Naive thymus-derived CD8-positive, alpha-beta T cell (primary cell): ENCODE results near the gene MIXL1. TPM values are rescaled to one million over a fixed set of nuclear protein-coding genes. Genes with fewer than 3 reads are reported as not detected.
"Not testable (repeated sequence)": the region's sequence is repeated elsewhere in the genome, so short reads cannot be mapped to it uniquely, and the experiment has no call there.

Experiments
- ATAC-seq, 2 donors: fragments of 150-1000 bp; cut with Tn5 transposase in 1 of 2; sonication (Bioruptor Pico), chemical (Tn5 transposase) in 1 of 2; 1 replicate in 1 of 2; 2 replicates in 1 of 2; pipeline ENCODE4 v1.10.0; 2021; ENCODE audit warnings: mild to moderate bottlenecking in 2 of 2, moderate library complexity in 2 of 2
- POLR2A ChIA-PET: fragments of 350-600 bp; sonication (Branson Sonifier 250); formaldehyde crosslinking; loops from one replicate; lab custom pipeline; 2021; ENCODE audit warnings: antibody characterized with exemption; lab: Charles Lee
- DNase-seq, 10 donors: peaks; one replicate each; pipeline versions ENCODE4 v3.0.0 to v3.0.0-alpha.2; 2020 to 2022
- H3K27ac Mint-ChIP-seq, 10 donors: one replicate each; pipeline ENCODE4 v1.8.0; 2020 to 2022; ENCODE audit warnings: mild to moderate bottlenecking in 10 of 10, mixed read lengths in 10 of 10, moderate library complexity in 4 of 10, inconsistent platforms in 1 of 10
- H3K27me3 Mint-ChIP-seq, 5 donors: one replicate each; pipeline ENCODE4 v1.8.0; 2021 to 2022; ENCODE audit warnings: mixed read lengths in 5 of 5
- H3K36me3 Mint-ChIP-seq, 3 donors: one replicate each; pipeline ENCODE4 v1.8.0; 2020 to 2022; ENCODE audit warnings: mixed read lengths in 3 of 3, mild to moderate bottlenecking in 2 of 3, inconsistent platforms in 1 of 3
- H3K4me1 Mint-ChIP-seq, 4 donors: one replicate each; pipeline ENCODE4 v1.8.0; 2021 to 2022; ENCODE audit warnings: mixed read lengths in 4 of 4
- H3K4me3 Mint-ChIP-seq, 10 donors: one replicate each; pipeline ENCODE4 v1.8.0; 2020 to 2022; ENCODE audit warnings: mild to moderate bottlenecking in 10 of 10, mixed read lengths in 10 of 10, moderate library complexity in 6 of 10, inconsistent platforms in 1 of 10
- H3K9me3 Mint-ChIP-seq, 9 donors: one replicate each; pipeline ENCODE4 v1.8.0; 2020 to 2022; ENCODE audit warnings: mixed read lengths in 9 of 9, mild to moderate bottlenecking in 3 of 9, inconsistent platforms in 1 of 9, moderate library complexity in 1 of 9
- polyA plus RNA-seq, 3 donors: library from polyadenylated mRNA; unstranded; fragments of 300-500 nt; fragmentation: Illumina TruSeq; gene quantifications; one replicate each; pipeline ENCODE4 v1.2.3, GENCODE V29; 2021
- total RNA-seq, 8 experiments: library from RNA in 2 of 8; stranded (reverse) in 2 of 8; gene quantifications; one replicate each; pipeline ENCODE4 v1.2.3 and lab custom pipeline; 2021 to 2026

MIXL1 gene
- total and polyA plus RNA-seq, 5 experiments from 2014 or later: 0.13 TPM; not detected in 4

DNA sequence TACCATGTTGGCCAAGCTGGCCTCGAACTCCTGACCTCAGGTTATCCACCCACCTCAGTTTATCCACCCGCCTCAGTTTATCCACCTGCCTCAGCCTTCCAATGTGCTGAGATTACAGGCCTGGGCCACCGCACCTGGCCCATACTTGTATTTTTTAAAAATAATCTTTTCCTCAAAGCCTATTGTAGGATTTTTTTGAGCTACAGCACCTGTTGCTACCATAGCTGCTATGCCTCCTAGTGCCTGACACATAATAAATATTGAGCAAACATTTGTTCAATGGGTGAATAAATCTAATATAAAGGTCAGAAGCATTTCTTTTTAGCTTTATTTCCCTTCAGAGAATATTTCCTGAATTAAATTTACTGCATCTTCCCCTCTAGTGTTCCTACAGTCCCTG lies 21.2 kb upstream of the MIXL1 start:
- Mint-ChIP-seq H3K9me3 (no peaks in the 10 kb centered on the region), H3K4me1 (peaks cover 0 to 4% (median 2%) of the 10 kb centered on the region in 4 donors), H3K27me3 (peaks cover 2 to 14% (median 9%) of the 10 kb centered on the region in 5 donors), H3K36me3 (no peaks in the 10 kb centered on the region), H3K27ac (no peak overlapping the region), H3K4me3 (no peak overlapping the region)
- POLR2A ChIA-PET: no interaction called here
- no peak for ATAC-seq
- DNase-seq: no peak

DNA sequence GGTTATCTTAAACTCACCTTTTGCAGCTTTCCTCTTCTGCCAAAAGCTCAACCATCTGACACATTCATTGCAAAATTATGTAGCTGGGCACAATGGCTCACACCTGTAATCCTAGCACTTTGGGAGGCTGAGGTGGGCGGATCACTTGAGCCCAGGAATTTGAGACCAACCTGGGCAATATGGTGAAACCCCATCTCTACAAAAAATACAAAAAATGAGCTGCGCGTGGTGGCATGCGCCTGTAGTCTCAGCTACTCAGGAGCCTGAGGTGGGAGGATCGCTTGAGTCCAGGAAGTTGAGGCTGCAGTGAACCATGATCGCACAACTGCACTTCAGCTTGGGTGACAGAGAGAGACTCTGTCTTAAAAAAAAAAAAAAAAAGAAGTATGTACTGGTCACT lies 20.8 kb upstream of the MIXL1 start:
- DNase-seq, H3K4me1 Mint-ChIP-seq, H3K9me3 Mint-ChIP-seq, ATAC-seq, POLR2A ChIA-PET, H3K36me3 Mint-ChIP-seq, H3K4me3 Mint-ChIP-seq, H3K27ac Mint-ChIP-seq: not testable (repeated sequence)
- H3K27me3 Mint-ChIP-seq: peaks cover 2 to 14% (median 9%) of the 10 kb centered on the region in 5 donors

DNA sequence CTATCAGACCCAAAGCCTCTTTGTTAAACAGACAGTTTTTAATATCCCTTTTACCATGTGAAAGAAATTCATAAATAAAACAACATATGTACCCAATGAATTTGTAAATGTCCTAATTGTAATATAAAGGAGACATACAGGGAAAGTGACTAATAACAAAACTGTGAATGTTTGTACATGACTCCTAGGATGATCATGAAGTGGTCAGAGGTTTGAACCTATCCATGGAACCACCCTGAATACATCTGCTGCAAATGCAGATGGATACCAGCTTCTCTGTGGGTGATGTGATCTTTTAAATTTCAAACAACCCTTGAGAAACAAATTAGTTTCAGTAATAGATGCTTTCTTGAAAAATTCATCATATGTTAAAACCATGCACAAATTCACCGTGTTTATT lies 20.2 kb upstream of the MIXL1 start:
- H3K27ac Mint-ChIP-seq: no peak overlapping the region
- DNase-seq (no peak), ATAC-seq (no peak)
- peaks cover 0 to 4% (median 1%) of the 10 kb centered on the region in 4 donors for H3K4me1 Mint-ChIP-seq
- POLR2A ChIA-PET: no interaction called here
- no peaks in the 10 kb centered on the region for H3K9me3 Mint-ChIP-seq
- H3K27me3 Mint-ChIP-seq: peaks cover 2 to 14% (median 9%) of the 10 kb centered on the region in 5 donors
- H3K4me3 Mint-ChIP-seq: no peak overlapping the region
- no peaks in the 10 kb centered on the region for H3K36me3 Mint-ChIP-seq

DNA sequence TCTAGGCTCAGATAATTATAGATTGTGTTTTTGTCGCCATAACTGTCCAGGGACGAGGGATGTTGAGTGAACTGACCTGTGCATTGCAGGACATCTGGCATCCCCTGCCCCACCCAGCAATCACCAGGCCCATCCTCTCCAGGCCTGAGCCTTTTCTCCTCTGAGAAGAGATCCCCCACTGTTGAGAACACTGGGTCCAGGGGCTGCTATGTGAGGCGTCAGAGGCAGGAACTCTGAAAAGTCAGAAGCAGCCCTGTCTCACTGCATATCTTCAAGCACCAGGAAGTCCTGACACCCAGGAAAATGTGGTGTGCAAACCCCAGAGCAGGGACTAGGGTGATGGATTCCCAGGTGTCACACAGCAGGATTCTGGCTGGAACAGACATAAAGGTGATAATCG lies 19.8 kb upstream of the MIXL1 start:
- no peak overlapping the region for H3K4me3 Mint-ChIP-seq
- POLR2A ChIA-PET: no interaction called here
- no peak overlapping the region for H3K27ac Mint-ChIP-seq
- DNase-seq: no peak
- H3K4me1 Mint-ChIP-seq: peaks cover 0 to 4% (median 1%) of the 10 kb centered on the region in 4 donors
- H3K36me3 Mint-ChIP-seq: no peaks in the 10 kb centered on the region
- peaks cover 2 to 14% (median 9%) of the 10 kb centered on the region in 5 donors for H3K27me3 Mint-ChIP-seq
- no peaks in the 10 kb centered on the region for H3K9me3 Mint-ChIP-seq
- ATAC-seq: no peak

DNA sequence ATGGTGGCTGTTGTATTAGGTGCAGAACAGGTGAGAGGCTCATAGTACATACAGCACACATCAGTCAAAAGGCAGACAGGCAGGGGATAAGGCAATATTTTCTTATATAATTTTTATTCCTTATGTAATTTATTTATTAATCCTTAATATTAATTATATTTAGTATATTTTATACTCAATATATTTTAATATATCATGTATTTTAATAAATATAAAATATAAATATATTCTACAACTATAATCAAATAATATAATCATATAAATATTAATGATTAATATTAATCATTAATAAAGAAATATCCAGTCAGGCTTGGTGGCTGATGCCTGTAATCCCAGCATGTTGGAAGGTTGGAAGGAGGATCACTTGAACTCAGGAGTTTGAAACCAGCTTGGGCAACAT lies 19.3 kb upstream of the MIXL1 start:
- H3K27me3 Mint-ChIP-seq: peaks cover 2 to 14% (median 9%) of the 10 kb centered on the region in 5 donors
- no peaks in the 10 kb centered on the region for H3K36me3 Mint-ChIP-seq
- H3K9me3 Mint-ChIP-seq: no peaks in the 10 kb centered on the region
- peaks cover 0 to 4% (median 1%) of the 10 kb centered on the region in 4 donors for H3K4me1 Mint-ChIP-seq
- H3K4me3 Mint-ChIP-seq: no peak overlapping the region
- no peak overlapping the region for H3K27ac Mint-ChIP-seq
- ATAC-seq: no peak
- POLR2A ChIA-PET: no interaction called here
- DNase-seq: no peak

DNA sequence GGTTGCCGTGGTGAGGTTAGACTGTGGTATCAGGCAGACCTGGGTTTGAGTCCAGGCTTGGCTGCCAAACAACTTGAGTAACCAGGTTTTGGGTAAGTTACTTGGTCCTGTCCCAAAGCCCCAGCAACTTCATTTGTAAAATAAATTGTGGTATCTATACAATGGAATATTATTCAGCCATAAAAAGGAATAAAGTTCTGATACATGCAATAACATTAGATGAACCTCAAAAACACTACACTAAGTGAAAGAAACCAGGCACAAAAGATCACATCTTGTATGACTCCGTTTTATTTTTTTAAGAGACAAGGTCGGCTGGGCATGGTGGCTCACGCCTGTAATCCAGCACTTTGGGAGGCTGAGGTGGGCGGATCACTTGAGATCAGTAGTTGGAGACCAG lies 16.4 kb upstream of the MIXL1 start:
- H3K9me3 Mint-ChIP-seq: no peaks in the 10 kb centered on the region
- no peak overlapping the region for H3K4me3 Mint-ChIP-seq
- H3K27ac Mint-ChIP-seq: no peak overlapping the region
- ATAC-seq (no peak), DNase-seq (no peak)
- no peaks in the 10 kb centered on the region for H3K36me3 Mint-ChIP-seq
- peaks cover 0 to 6% (median 0%) of the 10 kb centered on the region in 5 donors for H3K27me3 Mint-ChIP-seq
- POLR2A ChIA-PET: no interaction called here
- H3K4me1 Mint-ChIP-seq: no peaks in the 10 kb centered on the region

DNA sequence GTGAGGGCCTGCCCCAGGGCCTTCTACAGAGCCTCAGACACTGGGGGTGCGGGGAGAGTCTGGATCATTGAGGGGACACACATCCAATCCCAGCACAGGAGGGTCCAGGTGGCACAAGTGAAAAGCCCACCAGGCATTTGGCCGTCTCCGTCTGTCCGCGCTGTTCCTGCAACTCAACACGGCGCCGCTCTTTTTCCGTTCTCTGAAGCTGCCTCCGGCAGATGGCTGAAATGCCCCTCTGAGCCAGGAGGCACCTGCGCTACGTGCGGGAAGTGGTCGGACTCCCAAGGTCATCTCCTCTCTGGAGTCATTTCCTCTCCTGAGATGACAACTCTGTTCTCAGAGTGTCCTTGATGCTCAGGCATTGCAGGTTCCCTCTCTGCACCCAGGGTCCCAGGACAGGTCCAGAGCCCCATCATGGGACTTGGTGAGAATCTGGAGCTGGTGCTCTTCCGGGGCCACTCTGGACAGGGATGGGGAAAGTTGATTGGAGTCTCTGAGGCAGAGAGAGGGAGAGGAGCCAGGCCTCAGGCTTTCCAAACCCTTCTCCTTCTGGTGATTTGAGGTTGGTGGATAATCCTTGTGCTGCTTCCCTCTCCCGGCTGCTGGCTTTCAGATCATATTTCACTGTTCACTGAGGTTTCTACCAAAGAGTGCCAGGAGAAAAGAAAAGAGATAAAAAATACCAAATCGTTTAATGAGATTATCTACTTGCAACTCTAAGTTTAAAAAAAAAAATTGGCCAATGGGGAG lies 14.0 kb upstream of the MIXL1 start:
- H3K27ac Mint-ChIP-seq: no peak overlapping the region
- ATAC-seq (no peak), DNase-seq (no peak)
- no peaks in the 10 kb centered on the region for H3K36me3 Mint-ChIP-seq
- POLR2A ChIA-PET: no interaction called here
- no peak overlapping the region for H3K4me3 Mint-ChIP-seq
- H3K27me3 Mint-ChIP-seq: peaks cover 0 to 4% (median 0%) of the 10 kb centered on the region in 5 donors
- H3K9me3 Mint-ChIP-seq: no peaks in the 10 kb centered on the region
- H3K4me1 Mint-ChIP-seq: no peaks in the 10 kb centered on the region

DNA sequence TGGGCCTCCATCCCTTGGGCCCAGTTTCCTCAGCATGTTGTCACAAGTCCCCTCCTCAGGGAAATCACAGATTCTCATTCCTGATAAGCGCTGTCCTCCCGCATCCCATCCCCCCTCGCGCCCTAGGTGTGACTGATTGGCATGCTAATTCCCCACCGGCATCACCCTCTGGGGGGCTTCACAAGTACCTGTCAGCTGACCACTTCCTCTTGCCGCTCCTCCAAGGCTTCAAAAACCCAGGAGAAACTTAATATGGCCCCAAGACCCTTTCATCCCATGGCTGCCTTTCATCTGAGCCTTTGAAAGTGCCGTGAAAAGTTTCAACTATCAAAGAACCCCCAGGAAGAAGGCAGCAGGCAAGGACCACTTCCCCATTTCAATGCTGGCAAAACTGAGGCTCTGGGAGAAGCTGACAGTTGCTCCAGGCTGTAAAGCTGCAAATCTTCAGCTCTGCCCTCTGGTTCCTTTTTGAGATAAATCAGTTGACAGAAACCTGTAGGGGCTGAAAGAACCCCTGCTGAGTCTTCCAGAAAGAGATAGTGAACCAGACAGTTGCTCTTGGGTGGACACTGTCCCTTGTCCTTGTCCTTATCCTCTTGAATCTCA lies 12.8 kb upstream of the MIXL1 start:
- no peaks in the 10 kb centered on the region for H3K4me1 Mint-ChIP-seq
- no peak overlapping the region for H3K4me3 Mint-ChIP-seq
- DNase-seq (no peak), ATAC-seq (no peak)
- H3K9me3 Mint-ChIP-seq: no peaks in the 10 kb centered on the region
- peaks cover 0 to 1% (median 0%) of the 10 kb centered on the region in 5 donors for H3K27me3 Mint-ChIP-seq
- H3K27ac Mint-ChIP-seq: peak overlapping the region in 1 of 10 donors; percentile 82
- H3K36me3 Mint-ChIP-seq: no peaks in the 10 kb centered on the region
- POLR2A ChIA-PET: no interaction called here

DNA sequence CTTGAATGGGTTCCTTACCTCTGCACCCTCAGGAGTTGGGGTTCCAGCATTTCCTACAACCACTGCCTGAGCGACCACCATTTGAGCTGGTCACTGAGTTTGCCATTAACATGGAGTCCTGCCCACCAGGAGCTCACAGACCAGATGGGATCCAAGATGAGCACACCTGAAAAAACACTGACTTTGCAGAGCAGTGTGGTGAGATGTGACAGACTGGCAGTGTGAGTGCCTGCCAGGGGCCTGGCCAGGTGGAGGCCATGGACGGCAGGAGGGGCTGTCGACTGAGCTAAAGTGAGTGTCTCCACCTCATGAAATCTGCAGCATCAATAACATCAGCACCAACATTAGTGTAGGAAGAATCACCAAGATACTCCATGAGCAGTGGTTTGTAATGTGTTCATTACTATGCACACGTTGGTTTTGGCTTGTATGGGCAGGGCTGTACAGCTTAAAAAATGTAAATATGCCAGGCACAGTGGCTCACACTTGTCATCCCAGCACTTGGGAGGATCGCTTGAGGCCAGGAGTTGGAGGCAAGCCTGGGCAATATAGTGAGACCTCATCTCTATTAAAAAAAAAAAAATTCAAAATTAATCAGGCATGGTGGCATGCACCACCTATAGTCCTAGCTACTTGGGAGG lies 12.2 kb upstream of the MIXL1 start:
- H3K4me3 Mint-ChIP-seq: no peak overlapping the region
- POLR2A ChIA-PET: no interaction called here
- no peak overlapping the region for H3K27ac Mint-ChIP-seq
- DNase-seq (no peak), ATAC-seq (no peak)
- H3K27me3 Mint-ChIP-seq: no peaks in the 10 kb centered on the region
- no peaks in the 10 kb centered on the region for H3K4me1 Mint-ChIP-seq
- no peaks in the 10 kb centered on the region for H3K9me3 Mint-ChIP-seq
- no peaks in the 10 kb centered on the region for H3K36me3 Mint-ChIP-seq

DNA sequence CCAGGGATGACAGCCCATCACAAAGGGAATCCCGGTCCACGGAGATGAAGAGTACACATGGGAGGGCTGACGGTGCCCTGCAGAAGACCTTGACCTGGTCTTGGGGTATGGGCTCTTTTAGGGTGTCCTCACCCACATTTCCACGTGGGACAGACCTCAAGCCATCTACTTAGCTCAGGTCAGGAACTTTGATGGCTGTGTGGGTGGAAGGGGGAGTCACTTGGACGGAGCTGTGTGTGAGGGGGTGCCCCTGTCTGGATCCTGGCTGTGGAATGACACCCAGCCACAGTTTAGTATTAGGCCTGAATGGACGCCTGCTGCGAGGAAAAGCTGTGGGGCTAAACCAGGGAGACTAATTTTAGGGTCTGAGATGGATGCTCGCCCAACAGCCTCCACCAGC lies 10.9 kb upstream of the MIXL1 start:
- ATAC-seq: no peak
- H3K9me3 Mint-ChIP-seq: no peaks in the 10 kb centered on the region
- no peak for DNase-seq
- no peak overlapping the region for H3K27ac Mint-ChIP-seq
- POLR2A ChIA-PET: no interaction called here
- H3K36me3 Mint-ChIP-seq: no peaks in the 10 kb centered on the region
- H3K4me1 Mint-ChIP-seq: no peaks in the 10 kb centered on the region
- H3K4me3 Mint-ChIP-seq: no peak overlapping the region
- H3K27me3 Mint-ChIP-seq: no peaks in the 10 kb centered on the region

DNA sequence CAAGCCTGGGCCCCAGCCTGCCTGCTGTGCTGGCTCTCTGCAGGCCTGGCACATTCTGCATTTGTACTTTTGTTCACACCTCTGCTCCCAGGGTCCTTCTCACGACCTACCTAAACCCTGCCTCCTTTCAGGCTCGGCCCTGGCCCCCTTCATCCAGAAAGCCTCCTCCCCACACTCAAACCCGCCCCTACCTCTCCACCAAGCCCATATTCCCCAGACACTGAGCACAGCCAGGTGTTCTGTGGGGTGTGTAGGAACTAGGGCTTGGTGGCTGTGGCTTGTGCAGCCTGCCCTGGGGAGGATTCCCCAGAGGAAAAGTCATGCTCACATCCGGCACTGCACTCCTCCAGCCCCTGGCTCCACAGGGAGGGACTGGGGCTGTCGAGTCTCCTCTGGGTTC lies 8.2 kb upstream of the MIXL1 start:
- H3K9me3 Mint-ChIP-seq: no peaks in the 10 kb centered on the region
- no peak overlapping the region for H3K4me3 Mint-ChIP-seq
- H3K36me3 Mint-ChIP-seq: no peaks in the 10 kb centered on the region
- POLR2A ChIA-PET: no interaction called here
- no peak for ATAC-seq
- peaks cover 0 to 3% (median 0%) of the 10 kb centered on the region in 5 donors for H3K27me3 Mint-ChIP-seq
- H3K27ac Mint-ChIP-seq: no peak overlapping the region
- no peak for DNase-seq
- no peaks in the 10 kb centered on the region for H3K4me1 Mint-ChIP-seq

DNA sequence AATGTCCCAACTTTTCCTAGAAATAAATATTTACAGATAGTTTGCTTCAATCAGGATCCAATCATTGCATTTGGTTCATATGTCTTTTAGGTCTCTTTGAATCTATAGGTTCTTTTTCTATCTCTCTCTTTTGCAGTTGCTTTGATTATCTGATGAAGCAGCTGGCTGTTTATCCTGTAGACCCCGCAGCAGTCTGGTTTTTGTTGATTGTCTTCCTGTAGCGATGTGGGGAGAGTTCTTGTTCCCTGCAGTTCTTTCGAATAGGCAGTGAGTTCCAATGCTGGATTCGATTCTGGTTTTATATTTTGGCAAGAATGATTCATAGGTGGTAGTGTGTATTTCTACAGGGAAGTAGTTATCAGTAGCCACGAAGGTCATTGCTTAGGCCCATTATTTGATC lies 7.4 kb upstream of the MIXL1 start:
- POLR2A ChIA-PET: no interaction called here
- H3K4me3 Mint-ChIP-seq: no peak overlapping the region

DNA sequence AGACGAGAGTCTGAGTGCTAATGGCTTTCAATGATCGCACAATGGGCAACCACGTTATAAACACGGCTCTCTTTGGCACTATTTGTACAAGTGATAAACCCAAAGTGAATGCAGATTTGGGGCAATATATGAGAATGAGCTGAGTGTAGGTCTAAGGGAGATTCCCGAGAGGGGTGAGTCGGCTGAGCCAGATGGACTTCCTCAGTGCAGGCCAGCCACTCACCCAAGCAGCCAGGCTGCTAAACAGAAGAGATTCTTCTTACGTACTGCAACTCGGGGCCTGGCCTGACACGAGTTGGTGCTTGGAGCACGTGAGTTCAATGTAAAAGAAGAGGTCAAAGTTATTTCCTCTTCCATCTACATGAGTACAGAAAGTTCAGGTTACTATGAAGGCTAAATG lies 6.2 kb upstream of the MIXL1 start:
- Mint-ChIP-seq H3K36me3 (no peaks in the 10 kb centered on the region), H3K4me3 (no peak overlapping the region), H3K27me3 (peaks cover 0 to 5% (median 4%) of the 10 kb centered on the region in 5 donors), H3K4me1 (no peaks in the 10 kb centered on the region), H3K27ac (no peak overlapping the region), H3K9me3 (no peaks in the 10 kb centered on the region)
- POLR2A ChIA-PET: no interaction called here
- DNase-seq (no peak), ATAC-seq (no peak)

More for the DNA sequence above, 7.4 kb upstream of the MIXL1 start:
- DNase-seq: no peak
- no peaks in the 10 kb centered on the region for H3K36me3 Mint-ChIP-seq
- no peaks in the 10 kb centered on the region for H3K4me1 Mint-ChIP-seq
- peaks cover 0 to 3% (median 0%) of the 10 kb centered on the region in 5 donors for H3K27me3 Mint-ChIP-seq
- no peak for ATAC-seq
- no peak overlapping the region for H3K27ac Mint-ChIP-seq
- no peaks in the 10 kb centered on the region for H3K9me3 Mint-ChIP-seq
